Measurements from ENCODE around the gene TATDN2. TPM values are rescaled to one million over a fixed set of nuclear protein-coding genes. Genes with fewer than 3 reads are reported as not detected.

TATDN2 gene
- total and polyA plus RNA-seq, 2 donors (not counting 3 experiments of a cell fraction or from before 2014, with no cell fraction given) = 10.7 to 26.8 TPM

DNA sequence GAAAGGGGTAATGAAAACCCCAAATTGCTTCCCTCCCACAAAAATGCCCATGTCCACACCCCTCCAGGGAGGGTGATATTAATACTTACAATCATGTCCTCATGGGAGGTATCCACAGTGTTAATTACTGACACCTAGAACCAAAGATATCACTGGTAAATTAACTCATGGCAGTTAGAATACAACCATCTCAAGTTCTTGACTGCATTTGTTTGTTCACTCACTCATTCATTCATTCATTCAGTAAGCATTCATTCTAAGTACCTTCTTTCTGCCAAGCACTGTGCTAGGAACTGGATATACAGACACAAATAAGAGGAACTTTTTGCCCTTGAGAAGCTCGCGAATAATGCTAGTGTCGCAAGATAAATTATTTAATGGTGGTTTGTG, 69.7 kb downstream of the TATDN2 start:
- intact Hi-C loops (cut with micrococcal nuclease) (no loop called here), dilution Hi-C loops (cut with MboI; ENCODE audit: extremely low pct_ligation_motif_present, low sequenced_read_pairs) (no loop called here)
- ChIA-PET POLR2A (no interaction called here), CTCF (interaction anchor here (1.1 kb wide), 1 partner anchor 8 kb away, joined by 4 read pairs; no protein-coding TSS in a partner anchor)
- no peak for DNase-seq (ENCODE audit: low read depth, low spot score)
- Histone ChIP-seq H3K79me2 (ENCODE audit: control insufficient read depth, insufficient read depth, low read length) (peaks cover 41% of the 10 kb centered on the region), H3K9me1 (replicated peaks; ENCODE audit: control insufficient read depth, extremely low read depth, insufficient read depth, low read length) (no peaks in the 10 kb centered on the region), H3K36me3 (ENCODE audit: control insufficient read depth in 2 of 2, extremely low read depth in 1 of 2, insufficient read depth in 2 of 2, low read length in 2 of 2) (peaks cover 16 to 37% of the 10 kb centered on the region in 2 experiments), H3K9ac (replicated peaks; ENCODE audit: extremely low read depth, insufficient read depth, low read length) (no peak overlapping the region), H2AFZ (ENCODE audit: low read depth, low read length) (no peak overlapping the region), H3K27me3 (ENCODE audit: control insufficient read depth in 2 of 2, insufficient read depth in 2 of 2, low read length in 2 of 2) (no peaks in the 10 kb centered on the region), H3K4me1 (ENCODE audit: control insufficient read depth, extremely low read depth, insufficient read depth, low read length) (peaks cover 31% of the 10 kb centered on the region), H3K27ac (ENCODE audit: insufficient read depth, low read depth, low read length) (no peak overlapping the region), H3K4me2 (ENCODE audit: insufficient read depth, low read length) (no peak overlapping the region), H3K4me3 (replicated peaks in 1 of 3; ENCODE audit: insufficient read depth in 1 of 3, low read depth in 1 of 3, low read length in 3 of 3) (no peak overlapping the region), H3K9me3 (replicated peaks; ENCODE audit: control insufficient read depth, insufficient read depth, low read length) (no peaks in the 10 kb centered on the region), H4K20me1 (replicated peaks; ENCODE audit: control insufficient read depth, extremely low read depth, insufficient read depth, low read length) (no peaks in the 10 kb centered on the region)
- BruUV-seq (replicated peaks) = no TSS peak
- no peak for FAIRE-seq
- TF ChIP-seq POLR2A (IDR thresholded peaks at IDR 0.05; ENCODE audit: low read depth, low read length) = no peak
- TF ChIP-seq, protein P1, sequence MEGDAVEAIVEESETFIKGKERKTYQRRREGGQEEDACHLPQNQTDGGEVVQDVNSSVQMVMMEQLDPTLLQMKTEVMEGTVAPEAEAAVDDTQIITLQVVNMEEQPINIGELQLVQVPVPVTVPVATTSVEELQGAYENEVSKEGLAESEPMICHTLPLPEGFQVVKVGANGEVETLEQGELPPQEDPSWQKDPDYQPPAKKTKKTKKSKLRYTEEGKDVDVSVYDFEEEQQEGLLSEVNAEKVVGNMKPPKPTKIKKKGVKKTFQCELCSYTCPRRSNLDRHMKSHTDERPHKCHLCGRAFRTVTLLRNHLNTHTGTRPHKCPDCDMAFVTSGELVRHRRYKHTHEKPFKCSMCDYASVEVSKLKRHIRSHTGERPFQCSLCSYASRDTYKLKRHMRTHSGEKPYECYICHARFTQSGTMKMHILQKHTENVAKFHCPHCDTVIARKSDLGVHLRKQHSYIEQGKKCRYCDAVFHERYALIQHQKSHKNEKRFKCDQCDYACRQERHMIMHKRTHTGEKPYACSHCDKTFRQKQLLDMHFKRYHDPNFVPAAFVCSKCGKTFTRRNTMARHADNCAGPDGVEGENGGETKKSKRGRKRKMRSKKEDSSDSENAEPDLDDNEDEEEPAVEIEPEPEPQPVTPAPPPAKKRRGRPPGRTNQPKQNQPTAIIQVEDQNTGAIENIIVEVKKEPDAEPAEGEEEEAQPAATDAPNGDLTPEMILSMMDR (IDR thresholded peaks at IDR 0.05; ENCODE audit: extremely low read depth in 1 of 2, insufficient read depth in 1 of 2, low read depth in 1 of 2, low read length in 2 of 2) = no peak
- no peak for TF ChIP-seq GATA2 (IDR thresholded peaks at IDR 0.05; ENCODE audit: insufficient read depth, insufficient read length, low read depth, low read length)
- no peak for TF ChIP-seq POLR2AphosphoS5 (IDR thresholded peaks at IDR 0.05; ENCODE audit: insufficient read depth, low read depth, low read length)
- no peak for TF ChIP-seq EZH2 (IDR thresholded peaks at IDR 0.05; ENCODE audit: borderline replicate concordance, low read depth, low read length, severe bottlenecking)
- TF ChIP-seq FOS (IDR thresholded peaks at IDR 0.05; ENCODE audit: borderline replicate concordance, insufficient read depth, low read length) = no peak
- TF ChIP-seq MYC (IDR thresholded peaks at IDR 0.05; ENCODE audit: low read depth, low read length) = no peak
- TF ChIP-seq, protein P2, sequence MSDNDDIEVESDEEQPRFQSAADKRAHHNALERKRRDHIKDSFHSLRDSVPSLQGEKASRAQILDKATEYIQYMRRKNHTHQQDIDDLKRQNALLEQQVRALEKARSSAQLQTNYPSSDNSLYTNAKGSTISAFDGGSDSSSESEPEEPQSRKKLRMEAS (IDR thresholded peaks at IDR 0.05; ENCODE audit: insufficient read depth, insufficient read length) = no peak
- no peak for TF ChIP-seq JUN (IDR thresholded peaks at IDR 0.05; ENCODE audit: borderline replicate concordance, insufficient read depth, insufficient read length, low read depth)
